GM18502 (cell line): Measurements from ENCODE around the gene FAM170B.

Source experiments
- ATAC-seq: cut with Tn5 transposase; IDR thresholded peaks from one replicate; pipeline ENCODE4 v1.9.1; 2021; ENCODE audit warnings: mild to moderate bottlenecking; ENCODE audit not compliant: unreplicated experiment, poor library complexity

FAM170B gene

DNA sequence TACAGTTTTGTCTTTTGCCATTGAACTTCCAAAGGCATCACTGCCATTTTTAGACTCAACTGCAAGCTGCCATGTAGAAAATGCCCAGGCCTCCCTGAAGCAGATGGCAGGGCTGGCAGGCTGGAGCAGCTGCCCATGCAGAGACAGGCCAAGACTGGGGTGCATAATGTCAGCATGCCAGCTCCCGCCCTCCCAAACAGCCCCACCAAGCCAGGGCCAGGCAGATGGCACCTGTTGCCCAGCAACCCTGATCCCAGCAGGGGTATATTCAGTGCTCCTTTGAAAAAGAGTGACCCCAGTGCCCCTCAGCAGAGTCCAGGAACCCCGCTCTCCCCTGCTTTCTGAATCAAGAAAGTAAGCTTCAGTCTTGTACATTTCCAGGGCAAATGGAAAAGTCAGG lies 51.1 kb downstream of the FAM170B start:
- ATAC-seq = no peak

DNA sequence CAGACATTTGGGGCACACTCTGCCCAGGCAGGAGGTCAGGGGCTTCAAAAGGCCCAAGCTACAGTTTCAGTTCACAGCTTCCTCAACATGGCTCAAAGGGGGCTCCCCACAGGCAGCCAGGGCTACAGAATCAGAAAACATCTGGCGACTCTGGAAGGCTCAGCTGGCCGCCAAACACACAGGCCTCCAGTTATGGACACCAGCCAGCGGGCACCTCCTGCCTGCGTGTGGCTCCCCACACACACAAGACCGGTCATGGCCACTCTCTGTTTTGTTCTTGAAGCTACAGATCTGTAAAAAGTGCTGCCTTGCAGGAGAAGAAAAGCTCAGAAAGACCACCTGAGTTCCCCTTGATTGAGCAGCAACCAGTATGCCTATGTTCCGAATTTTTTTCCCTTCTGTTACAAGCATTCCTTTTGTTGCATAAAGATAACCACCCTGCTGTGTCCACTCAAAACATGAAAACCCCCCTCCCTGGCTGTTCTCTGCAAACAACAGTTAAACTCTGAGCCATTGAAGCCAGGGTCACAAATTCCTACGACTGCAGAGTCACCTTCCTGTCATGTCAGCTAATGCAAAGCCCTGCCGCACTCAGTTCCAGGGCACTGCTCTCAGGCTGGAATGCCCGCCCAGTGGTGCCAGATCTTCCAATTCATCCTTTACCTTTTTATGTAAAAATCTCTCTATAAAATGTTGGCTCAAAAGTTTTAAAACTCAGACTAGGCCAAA lies 52.1 kb downstream of the FAM170B start:
- no peak for ATAC-seq
